DMS153 treated with DMSO at 0.1 percent for 48 hours (cell line): ENCODE data around the gene PMS2.
A peak's percentile ranks its signal among the peaks of the same experiment; 100 is the strongest.
"Not testable (repeated sequence)": the region's sequence is repeated elsewhere in the genome, so short reads cannot be mapped to it uniquely, and the experiment has no call there.

Experiments
- DNase-seq: peaks from one replicate; lab custom pipeline; 2025; ENCODE audit not compliant: unreplicated experiment; lab: John Stamatoyannopoulos, UW

PMS2 gene

DNA sequence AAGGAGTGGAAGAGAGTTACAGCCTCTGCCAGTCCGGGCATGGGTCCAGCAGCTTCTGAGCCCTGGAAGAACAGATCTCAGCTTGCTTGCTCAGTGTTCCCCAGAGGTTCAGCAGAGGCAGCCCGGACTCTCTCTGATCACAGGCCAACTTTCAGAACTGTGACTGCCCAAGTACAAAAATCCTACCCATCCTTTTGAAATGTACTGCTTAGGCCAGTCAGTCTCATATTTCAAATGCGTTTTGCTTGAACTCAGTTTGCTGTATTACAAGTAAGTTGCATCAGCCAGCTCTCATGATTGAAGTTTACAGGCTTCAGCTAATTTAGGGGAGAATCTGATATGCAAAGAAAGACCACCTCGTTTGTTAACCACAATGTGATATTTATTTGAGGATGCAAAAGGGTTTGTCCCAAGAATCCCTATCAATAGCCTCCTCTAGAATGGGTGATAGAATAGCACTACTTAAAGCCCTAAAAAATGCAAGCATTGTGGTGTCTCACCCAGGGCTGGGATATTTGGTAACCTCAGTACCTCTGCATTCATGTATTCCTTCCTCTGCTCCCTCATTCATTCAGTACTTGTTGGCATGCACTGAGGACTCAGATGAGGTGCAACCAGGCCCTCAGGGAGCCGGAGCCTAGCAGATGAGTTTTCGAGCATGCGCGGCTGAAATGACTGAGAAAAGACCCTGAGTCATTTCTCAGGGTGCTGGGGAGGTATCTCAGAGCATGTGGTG, 7.2 kb upstream of the PMS2 start:
- no peak for DNase-seq

DNA sequence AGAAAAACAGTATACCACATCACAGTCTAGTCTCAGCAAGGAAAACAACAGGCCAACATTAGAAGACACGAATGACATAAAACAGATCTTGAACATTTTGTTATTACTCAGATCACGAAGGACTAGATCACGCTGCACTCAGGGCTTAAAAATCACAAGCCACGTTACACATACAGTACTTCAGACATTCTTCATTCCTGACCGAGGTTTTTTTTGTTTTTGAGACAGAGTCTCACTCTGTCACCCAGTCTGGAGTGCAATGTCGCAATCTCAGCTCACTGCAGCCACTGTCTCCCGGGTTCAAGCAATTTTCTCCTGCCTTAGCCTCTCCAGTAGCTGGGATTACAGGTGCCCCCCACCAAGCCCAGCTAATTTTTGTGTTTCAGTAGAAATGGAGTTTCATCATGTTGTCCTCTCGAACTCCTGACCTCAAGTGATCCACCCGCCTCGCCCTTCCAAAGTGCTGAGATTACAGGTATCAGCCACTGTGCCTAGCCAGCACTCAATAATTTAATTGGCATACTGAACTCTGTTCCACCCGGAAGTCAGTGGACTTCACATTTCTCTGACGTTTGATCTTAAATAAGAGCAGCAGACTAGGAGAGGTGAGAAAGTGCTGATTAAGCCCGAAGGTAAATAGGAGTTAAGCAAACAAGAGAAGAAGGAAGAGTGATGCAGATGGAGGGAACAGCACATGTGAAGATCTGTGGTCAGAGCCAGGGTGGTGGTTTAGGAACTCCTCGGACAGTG, 3.7 kb upstream of the PMS2 start:
- DNase-seq: no peak

DNA sequence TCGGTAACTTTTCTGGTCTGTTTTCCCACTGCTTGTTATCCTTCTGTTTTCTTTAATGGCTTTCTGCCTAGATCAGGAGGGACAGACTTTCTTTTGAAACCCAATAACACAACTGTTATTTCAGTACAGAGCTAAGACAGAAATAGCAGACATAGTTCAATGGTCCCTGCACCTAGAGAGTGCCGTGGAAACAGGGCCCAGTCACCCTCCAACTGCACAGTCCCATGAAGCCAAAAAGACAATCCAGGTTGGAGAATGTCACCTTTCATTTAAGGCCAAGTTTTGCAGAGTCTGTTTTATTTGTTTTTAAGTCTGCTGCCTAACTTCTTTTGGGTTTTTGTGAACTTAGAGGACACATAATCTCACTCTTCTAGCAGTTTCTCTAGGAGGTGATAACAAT, 2.7 kb upstream of the PMS2 start:
- no peak for DNase-seq

DNA sequence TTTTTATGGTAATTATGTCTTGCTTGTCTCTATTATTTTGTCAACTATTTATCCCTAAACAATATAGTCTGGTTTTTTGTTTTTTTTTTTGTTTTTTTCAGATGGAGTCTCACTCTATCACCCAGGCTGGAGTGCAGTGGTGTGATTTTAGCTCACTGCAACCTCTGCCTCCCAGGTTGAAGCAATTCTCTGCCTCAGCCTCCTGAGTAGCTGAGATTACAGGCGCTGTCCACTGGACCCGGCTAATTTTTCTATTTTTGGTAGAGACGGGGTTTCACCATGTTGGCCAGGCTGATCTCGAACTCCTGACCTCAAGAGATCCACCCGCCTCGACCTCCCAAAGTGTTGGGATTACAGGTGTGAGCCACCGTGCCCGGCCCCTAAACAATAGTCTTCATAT, 1.5 kb upstream of the PMS2 start:
- not testable (repeated sequence) for DNase-seq

DNA sequence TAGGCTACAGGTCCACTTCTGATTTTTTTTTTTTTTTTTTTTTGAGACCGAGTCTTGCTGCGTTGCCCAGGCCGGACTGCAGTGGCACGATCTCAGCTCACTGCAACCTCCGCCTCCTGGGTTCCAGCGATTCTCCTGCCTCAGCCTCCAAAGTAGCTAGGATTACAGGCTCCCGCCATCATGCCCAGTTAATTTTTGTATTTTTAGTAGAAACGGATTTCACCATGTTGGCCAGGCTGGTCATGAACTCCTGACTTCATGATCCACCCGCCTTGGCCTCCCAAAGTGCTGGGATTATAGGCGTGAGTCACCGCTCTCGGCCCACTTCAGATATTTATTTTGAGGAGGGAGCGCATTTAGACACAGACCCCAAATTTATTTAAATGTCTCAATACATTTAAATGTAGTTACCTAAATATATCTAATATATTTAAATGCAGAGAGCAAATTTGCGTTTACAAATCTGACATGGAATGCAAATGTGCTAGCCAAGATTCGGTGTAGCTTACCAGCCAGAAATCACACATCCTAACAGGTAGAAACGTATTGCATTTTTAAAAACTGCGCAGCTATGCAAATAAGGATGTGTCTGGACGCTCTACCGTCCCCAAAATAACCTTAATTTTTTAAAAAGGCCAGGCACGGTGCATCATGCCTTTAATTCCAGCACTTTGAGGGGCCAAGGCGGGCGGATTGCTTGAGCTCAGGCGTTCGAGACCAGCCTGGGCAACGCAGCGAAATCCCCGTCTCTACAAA, 836 bp downstream of the PMS2 start:
- DNase-seq: not testable (repeated sequence)

DNA sequence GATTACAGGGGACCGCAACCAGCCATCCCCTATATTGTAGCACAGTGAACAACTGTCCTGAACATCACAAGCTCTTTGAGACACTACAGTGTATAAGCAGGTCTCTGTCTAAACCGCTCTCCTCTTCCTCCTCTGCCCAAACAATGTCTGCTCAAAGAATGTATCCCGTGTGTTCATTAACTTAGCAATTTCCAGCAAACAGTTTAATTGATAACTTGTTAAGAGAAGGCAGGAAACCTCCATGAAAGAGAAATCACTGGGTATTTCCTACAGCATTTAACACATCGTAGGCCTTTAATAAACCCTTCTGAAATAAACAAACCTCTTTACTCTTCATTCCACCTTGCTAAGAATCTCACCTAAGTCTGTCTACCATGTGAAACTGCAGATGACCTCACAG, 1.5 kb downstream of the PMS2 start:
- DNase-seq: no peak

DNA sequence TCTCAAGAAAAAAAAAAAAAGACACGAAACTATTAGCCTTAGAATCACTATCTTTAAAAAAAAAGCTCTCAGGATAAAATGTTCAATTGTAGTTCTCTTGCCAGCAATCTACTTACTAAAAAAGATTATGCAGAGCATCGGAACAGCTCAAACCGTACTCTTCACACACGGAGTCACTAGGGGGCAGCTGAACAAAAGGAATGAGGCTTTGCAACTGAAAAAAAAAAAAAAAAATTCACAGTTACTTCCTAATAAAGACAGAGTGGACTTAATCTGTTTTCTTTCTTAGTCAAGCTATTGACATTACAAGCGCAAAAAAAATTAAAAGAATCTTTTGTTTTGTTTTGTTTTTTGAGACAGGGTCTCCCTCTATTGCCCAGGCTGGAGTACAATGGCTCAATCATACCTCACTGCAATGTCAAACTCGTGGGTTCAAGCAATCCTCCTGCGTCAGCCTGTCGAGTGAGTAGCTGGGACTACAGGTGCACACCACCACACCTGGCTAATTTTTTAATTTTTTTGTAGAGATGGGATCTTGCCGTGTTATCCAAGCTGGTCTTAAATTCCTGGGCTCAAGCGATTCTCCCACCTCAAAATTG, 11.5 kb downstream of the PMS2 start:
- peak; percentile 78 for DNase-seq

DNA sequence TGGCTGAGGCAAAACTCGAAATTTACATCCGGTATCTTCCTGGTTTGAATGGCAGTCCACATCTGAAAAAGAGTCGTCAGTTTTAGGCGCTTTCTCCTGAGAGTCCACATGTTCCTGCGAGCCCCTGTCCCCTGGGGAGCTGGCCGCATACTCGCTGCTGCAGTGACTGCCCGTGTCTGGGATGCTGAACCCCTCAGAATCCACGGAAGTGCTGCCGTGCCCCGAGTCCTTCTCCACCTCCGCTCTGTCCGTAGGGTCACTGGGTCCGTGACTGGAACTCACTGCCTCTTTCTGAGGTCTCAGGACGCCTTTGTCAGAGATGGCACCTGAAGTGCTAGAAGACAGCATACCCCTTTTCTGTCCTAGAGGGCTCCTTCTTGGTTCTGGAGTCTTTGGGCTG, 21.8 kb downstream of the PMS2 start:
- DNase-seq: not testable (repeated sequence)

DNA sequence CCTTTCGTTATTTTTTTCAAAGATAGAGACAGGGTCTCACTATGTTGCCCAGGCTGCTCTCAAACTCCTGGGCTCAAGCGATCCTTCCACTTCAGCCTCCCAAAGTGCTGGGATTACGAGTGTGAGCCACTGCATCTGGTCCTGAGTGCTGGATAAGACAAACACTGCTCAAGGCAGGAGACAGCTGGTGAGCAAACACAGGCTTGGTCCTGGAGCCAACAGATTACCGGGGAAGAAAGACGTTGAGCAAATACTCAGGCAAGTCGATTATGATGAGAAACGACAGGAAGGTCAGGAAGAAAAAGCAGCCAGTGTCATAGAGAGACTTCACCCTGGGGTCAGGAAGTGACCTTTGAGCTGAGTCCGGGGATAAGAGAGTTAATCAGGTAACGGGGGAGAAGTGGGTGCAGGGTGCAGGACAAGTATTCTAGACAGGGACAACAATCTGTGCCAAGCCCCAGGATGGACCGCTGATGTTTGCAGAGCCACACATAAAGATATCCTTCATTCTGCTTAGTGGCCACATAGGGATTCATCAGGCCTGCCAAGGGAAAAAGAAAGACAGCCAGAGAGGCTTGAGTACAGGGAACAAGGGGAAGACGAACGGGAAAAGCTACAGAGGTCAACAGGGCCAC, 29.1 kb downstream of the PMS2 start:
- not testable (repeated sequence) for DNase-seq

DNA sequence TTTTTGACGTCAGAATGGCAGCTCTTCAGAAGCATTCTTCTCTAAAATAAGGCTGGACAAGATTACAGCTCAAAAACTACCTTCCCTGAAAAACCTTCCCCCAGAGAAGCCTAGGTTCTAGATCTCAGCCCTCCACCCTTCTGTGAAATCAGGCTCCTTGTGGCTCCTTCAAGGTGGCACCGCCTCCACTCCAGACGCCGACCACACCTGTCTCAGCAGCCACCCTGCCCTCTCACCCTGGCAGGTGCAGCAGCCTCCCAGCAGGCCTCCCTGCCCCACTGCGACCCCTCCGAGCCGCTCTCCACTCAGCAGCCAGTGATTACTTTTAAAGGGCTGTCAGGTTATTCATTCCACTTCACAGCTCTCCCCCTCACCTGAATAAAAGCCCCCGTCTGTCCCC, 35.3 kb downstream of the PMS2 start:
- not testable (repeated sequence) for DNase-seq

DNA sequence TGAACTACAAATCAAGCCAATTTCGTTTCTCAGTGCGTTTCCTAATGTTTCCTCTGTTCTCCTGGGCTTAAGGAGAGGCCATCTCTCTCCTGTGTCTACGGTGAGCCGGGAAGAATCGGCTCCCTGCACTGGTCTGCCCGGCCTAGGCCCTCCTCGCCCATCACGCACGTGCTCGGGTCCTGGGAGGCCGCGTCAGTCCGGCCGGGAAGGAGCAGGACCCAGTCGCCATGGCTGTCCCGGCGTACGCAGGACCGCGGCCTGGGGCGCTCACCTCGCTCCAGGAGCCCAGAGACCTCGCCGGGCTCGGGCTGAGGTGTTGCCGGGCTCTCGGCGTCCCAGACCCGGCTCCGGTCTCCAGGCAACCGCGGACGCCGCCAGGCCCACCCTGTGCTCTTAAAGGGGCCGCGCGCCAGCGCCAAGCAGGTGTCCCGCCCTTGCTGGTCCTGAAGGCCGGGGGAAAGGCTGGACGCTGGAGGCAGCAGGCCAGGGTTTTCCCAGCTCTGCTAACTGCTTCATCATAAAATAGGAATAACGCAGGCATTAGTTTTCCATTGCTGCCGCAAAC, 38.4 kb downstream of the PMS2 start, which contains the start of gene RSPH10B:
TSS of gene RSPH10B (minus strand) at position 343 of the 565 bp plus-strand sequence. CDS start 3,573 bp downstream, outside the sequence.
- DNase-seq: not testable (repeated sequence)

DNA sequence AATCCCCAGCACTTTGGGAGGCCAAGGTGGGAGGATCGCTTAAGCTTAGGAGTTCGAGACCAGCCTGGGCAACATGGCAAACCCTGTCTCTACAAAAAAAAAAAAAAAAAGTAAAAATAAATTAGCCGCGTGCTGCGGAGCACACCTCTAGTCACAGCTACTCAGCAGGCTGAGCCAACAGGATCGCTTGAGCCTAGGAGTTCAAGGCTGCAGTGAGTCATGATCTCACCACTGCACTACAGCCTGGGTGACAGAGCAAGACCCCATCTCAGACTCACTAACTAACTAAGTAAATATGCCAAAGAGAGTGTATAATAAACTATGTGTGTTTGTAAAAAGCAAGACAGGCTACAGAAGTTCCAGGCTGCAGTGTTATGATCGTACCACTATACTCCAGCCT, 45.0 kb downstream of the PMS2 start:
- DNase-seq: not testable (repeated sequence)

DNA sequence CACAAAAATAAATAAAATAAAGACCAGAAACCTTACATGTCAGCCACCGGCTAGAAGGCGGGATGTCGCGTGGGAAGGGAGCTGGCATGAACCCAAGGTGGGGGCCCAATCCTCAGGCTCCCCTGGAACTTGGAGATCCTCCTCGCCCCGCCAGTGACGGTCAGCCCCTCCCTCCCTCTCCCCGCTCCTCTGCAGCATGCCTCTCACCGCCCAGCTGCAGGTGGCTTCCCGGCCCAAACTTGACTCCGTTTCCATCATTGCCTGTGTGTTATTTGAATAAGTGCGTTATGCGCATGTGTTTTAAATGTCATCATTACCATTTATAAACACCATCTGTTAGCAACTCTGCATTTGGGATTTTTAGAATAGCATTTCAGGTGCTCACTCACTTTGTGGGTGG, 45.6 kb downstream of the PMS2 start:
- not testable (repeated sequence) for DNase-seq

DNA sequence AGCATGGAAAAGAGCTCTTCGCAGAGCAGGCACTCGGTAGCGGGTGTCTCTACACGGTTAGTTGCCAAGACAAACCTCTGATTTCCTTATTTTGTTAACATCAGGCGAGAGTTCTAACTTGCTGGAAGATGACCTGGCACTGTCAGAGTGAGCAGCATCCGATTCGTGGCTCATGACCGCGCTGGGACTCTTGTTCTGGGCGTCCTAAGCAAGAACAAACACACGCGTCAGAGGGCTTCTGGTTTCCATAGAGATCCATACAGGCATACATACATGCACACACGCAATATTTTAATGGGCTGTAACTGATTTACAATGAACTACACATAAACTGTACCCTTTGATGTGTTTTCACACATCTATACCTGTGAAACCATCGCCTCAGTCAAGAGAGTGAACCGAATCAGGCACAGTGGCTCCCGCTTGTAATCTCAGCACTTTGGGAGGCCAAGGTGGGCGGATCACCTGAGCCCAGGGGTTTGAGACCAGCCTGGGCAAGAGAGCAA, 73.9 kb downstream of the PMS2 start:
- not testable (repeated sequence) for DNase-seq

DNA sequence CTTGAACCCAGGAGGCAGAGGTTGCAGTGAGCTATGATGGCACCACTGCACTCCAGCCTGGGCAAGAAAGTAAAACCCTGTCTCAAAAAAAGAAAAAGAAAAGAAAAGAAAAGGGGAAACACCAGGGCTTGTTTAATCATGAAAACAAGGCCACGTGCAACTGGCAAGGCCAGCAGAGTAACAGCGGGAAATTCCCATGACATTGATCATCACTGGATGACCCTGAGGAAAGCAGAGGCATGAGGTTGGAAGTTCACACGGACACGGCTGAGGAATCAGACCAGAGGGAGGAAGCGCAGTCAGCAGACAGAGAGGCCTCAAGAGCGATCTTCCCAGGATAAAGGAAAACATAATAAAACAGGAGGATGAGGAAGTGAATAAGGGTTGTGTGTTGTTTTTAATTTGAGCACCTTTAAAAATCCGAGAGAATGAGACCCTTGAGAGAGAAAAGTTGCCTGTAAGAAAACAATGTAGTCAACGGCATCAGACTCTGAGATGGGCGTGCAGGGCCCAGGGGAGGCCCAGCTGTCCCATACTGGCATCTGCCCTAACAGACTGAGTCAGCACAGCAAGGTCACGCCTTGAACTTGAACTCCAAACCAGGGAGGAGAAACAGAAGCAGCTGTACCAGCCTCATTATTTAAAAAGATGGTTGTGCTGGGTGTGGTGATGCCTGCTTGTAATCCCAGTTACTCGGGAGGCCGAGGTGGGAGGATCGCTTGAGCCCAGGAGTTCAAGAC, 76.8 kb downstream of the PMS2 start:
- DNase-seq: not testable (repeated sequence)

DNA sequence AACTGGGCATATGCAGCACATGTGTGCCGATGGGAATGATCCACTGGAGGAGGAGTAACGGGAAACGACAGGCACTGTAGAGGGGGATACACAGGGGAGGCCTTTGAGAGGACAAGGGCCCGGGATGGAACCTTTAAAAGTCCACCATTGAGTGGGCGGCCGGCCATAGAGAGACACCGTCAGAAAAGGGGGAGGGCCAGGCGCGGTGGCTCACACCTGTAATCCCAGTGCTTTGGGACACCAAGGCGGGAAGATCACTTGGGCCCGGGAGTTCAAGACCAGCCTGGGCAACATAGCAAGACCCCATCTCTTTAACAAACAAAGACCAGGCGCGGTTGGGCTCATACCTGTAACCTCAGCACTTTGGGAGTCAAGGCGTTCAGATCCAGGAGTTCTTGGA, 77.6 kb downstream of the PMS2 start:
- DNase-seq: not testable (repeated sequence)

DNA sequence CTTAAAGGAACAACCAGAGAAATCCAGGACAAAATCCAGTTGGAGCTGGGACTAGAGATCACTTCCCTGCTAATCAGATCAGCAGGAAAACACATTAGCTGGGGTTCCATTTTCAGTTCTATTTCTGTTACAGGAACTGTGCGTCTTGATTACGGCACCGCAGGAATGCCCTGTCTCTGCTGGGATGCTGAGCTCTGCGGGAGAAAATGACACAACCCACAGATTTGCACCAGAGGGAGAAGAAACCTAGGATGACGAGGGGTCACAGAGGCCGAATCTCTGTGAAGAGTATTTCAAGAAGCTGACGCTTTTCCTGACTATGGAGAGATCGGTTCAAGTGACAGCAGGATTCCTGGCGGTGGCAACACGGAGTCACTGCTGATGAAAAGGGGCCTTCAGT, 78.6 kb downstream of the PMS2 start:
- not testable (repeated sequence) for DNase-seq

DNA sequence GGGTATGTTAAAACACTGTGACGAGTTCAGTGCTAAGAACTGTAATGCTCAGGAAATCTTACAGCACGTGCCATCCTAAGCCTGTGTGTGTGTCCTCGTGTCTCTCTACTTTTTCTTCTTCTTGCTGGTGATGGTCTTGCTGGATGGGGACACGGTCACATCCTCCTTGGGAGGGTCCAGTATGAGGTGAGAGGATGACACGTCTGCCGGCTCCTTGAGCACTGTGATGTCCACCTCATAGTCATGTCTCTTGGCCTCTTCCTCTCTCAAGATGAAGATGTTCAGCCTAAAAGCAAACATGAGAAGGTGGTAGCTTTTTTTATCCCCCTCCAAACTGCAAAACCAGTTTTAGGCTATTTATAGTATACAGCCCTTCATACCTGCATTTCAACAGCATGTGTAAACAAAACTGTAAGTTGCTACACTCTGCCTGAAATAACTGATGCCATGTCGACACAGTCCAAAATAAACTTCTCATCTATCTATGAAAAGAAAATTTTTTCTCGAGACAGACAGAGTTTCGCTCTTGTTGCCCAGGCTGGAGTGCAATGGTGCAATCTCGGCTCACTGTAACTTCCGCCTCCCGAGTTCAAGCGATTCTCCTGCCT, 82.5 kb downstream of the PMS2 start:
- not testable (repeated sequence) for DNase-seq

DNA sequence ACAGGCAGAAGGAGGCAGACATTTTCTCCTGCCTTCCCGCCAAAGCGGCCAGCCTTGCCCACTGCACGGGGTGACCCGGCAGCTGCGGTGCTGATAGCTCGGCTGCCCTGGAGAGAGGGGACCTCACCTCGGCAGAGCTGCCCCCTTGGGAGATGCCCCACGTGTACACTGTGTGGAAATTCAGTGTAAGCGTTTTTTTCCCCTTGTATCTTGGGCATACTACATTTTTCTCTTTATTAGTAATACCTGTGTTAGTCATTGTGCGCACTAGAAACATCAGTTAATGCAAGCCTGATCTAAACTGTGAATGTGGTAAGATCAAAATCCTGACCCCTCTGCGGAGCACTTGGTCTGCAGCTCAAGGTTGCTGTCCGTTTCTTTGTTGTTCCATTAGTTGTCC, 84.2 kb downstream of the PMS2 start:
- not testable (repeated sequence) for DNase-seq
